ENCODE results near the gene SH3BP4.

- TF ChIP-seq, protein P1, sequence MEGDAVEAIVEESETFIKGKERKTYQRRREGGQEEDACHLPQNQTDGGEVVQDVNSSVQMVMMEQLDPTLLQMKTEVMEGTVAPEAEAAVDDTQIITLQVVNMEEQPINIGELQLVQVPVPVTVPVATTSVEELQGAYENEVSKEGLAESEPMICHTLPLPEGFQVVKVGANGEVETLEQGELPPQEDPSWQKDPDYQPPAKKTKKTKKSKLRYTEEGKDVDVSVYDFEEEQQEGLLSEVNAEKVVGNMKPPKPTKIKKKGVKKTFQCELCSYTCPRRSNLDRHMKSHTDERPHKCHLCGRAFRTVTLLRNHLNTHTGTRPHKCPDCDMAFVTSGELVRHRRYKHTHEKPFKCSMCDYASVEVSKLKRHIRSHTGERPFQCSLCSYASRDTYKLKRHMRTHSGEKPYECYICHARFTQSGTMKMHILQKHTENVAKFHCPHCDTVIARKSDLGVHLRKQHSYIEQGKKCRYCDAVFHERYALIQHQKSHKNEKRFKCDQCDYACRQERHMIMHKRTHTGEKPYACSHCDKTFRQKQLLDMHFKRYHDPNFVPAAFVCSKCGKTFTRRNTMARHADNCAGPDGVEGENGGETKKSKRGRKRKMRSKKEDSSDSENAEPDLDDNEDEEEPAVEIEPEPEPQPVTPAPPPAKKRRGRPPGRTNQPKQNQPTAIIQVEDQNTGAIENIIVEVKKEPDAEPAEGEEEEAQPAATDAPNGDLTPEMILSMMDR (IDR thresholded peaks at IDR 0.05; ENCODE audit: borderline replicate concordance, extremely low read depth, low read length, poor library complexity, severe bottlenecking): no peak
- no peak for TF ChIP-seq EZH2 (IDR thresholded peaks at IDR 0.05; ENCODE audit: borderline replicate concordance, low read depth, low read length, severe bottlenecking)
Measured at GRCh38 chr2:235018838-235019237, 67.0 kb downstream of the SH3BP4 start.

All from DND-41 (cell line).